Naive thymus-derived CD4-positive, alpha-beta T cell (primary cell): ENCODE data around the gene ADAMTSL1. TPM values are rescaled to one million over a fixed set of nuclear protein-coding genes. Genes with fewer than 3 reads are reported as not detected.

Source experiments
- ATAC-seq: fragments of 150-1000 bp; cut with Tn5 transposase; 2 replicates; pipeline ENCODE4 v1.10.0; 2021; ENCODE audit warnings: mild to moderate bottlenecking, moderate library complexity
- CTCF ChIA-PET: fragments of 350-600 bp; sonication (Branson Sonifier 250); formaldehyde crosslinking; loops from one replicate; lab custom pipeline; 2021; ENCODE audit warnings: antibody characterized with exemption; lab: Charles Lee
- POLR2A ChIA-PET: fragments of 350-600 bp; sonication (Branson Sonifier 250); formaldehyde crosslinking; loops from one replicate; lab custom pipeline; 2021; ENCODE audit warnings: antibody characterized with exemption, inconsistent platforms; lab: Charles Lee
- DNase-seq, 9 donors: peaks; one replicate each; pipeline versions ENCODE4 v3.0.0 to v3.0.0-alpha.2; 2020 to 2022; ENCODE audit warnings: mixed read lengths in 1 of 9
- H3K27ac ChIP-seq: one replicate; pipeline ENCODE4 v1.7.0; 2013; ENCODE audit warnings: mild to moderate bottlenecking, low read depth, low read length, moderate library complexity
- H3K27me3 ChIP-seq, 2 donors: one replicate each; pipeline ENCODE4 v1.7.0; 2013; ENCODE audit warnings: low read length in 2 of 2, mild to moderate bottlenecking in 2 of 2, moderate library complexity in 2 of 2; ENCODE audit not compliant: control insufficient read depth in 2 of 2, insufficient read depth in 2 of 2
- H3K36me3 ChIP-seq, 3 experiments: 1 replicate in 2 of 3; 2 replicates in 1 of 3; pipeline ENCODE4 v1.7.0; 2013; ENCODE audit warnings: low read length in 3 of 3, mild to moderate bottlenecking in 3 of 3, moderate library complexity in 1 of 3; ENCODE audit not compliant: insufficient read depth in 3 of 3, control insufficient read depth in 2 of 3
- H3K4me1 ChIP-seq, 2 donors: one replicate each; pipeline ENCODE4 v1.7.0; 2013; ENCODE audit warnings: low read length in 2 of 2, mild to moderate bottlenecking in 2 of 2, moderate library complexity in 1 of 2; ENCODE audit not compliant: control insufficient read depth in 2 of 2, insufficient read depth in 2 of 2
- H3K4me3 ChIP-seq: 2 replicates; pipeline ENCODE4 v1.7.0; 2013; ENCODE audit warnings: mild to moderate bottlenecking, low read length
- H3K9me3 ChIP-seq, 3 experiments: 1 replicate in 2 of 3; 2 replicates in 1 of 3; pipeline ENCODE4 v1.7.0; 2013; ENCODE audit warnings: low read length in 3 of 3; ENCODE audit not compliant: control insufficient read depth in 2 of 3
- H3K27ac Mint-ChIP-seq, 9 donors: one replicate each; pipeline ENCODE4 v1.8.0; 2020 to 2022; ENCODE audit warnings: mixed read lengths in 9 of 9, mild to moderate bottlenecking in 8 of 9, moderate library complexity in 5 of 9, inconsistent platforms in 2 of 9
- H3K27me3 Mint-ChIP-seq, 5 donors: one replicate each; pipeline ENCODE4 v1.8.0; 2021 to 2022; ENCODE audit warnings: mixed read lengths in 5 of 5, mild to moderate bottlenecking in 1 of 5
- H3K36me3 Mint-ChIP-seq, 5 donors: one replicate each; pipeline ENCODE4 v1.8.0; 2020 to 2022; ENCODE audit warnings: mixed read lengths in 5 of 5, mild to moderate bottlenecking in 3 of 5, inconsistent platforms in 1 of 5
- H3K4me1 Mint-ChIP-seq, 7 donors: one replicate each; pipeline ENCODE4 v1.8.0; 2020 to 2022; ENCODE audit warnings: mixed read lengths in 7 of 7, mild to moderate bottlenecking in 3 of 7, inconsistent platforms in 1 of 7
- H3K4me3 Mint-ChIP-seq, 10 donors: one replicate each; pipeline ENCODE4 v1.8.0; 2020 to 2022; ENCODE audit warnings: mild to moderate bottlenecking in 10 of 10, mixed read lengths in 10 of 10, moderate library complexity in 6 of 10, inconsistent platforms in 2 of 10
- H3K9me3 Mint-ChIP-seq, 11 donors: one replicate each; pipeline ENCODE4 v1.8.0; 2020 to 2022; ENCODE audit warnings: mixed read lengths in 11 of 11, mild to moderate bottlenecking in 4 of 11, inconsistent platforms in 1 of 11, moderate library complexity in 1 of 11
- intact Hi-C, 2 donors: fragments of 100-400 bp; cut with micrococcal nuclease; formaldehyde crosslinking; loops; one replicate each; pipeline ENCODE4 v1.15.1; 2023
- polyA plus RNA-seq, 2 donors: library from polyadenylated mRNA; unstranded; fragments of 300-500 nt; fragmentation: Illumina TruSeq; gene quantifications; one replicate each; pipeline ENCODE4 v1.2.3, GENCODE V29; 2021
- total RNA-seq, 6 experiments: library from RNA in 5 of 6; stranded (reverse) in 5 of 6; gene quantifications; 1 replicate in 5 of 6; 2 replicates in 1 of 6; pipeline ENCODE4 v1.2.3 and lab custom pipeline; 2021 to 2026

The ADAMTSL1 gene
- total and polyA plus RNA-seq, 7 experiments from 2014 or later, result not detected

DNA sequence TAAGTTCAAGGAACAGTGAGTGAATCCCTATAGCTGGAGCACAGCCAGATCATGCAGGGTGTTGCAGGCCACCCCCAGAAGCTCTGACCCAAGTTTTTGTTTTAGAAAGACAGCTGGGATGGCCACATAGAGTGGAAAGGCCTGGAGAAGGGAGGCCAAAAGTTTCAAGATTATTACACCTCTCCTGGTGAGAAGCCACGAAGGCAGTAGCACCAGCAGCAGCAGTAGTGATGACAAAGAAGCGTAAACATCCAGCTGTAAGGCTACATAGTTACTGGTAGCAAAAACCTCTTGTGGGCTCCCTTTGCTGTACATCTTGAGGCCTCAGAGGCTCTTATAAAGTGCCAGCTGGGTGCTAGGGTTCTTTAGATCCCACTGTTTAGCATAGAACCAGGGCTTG is 11.8 kb downstream of the ADAMTSL1 start:
- Mint-ChIP-seq H3K9me3 (peaks cover 0 to 3% (median 0%) of the 10 kb centered on the region in 11 donors), H3K4me3 (no peak overlapping the region), H3K36me3 (no peaks in the 10 kb centered on the region), H3K4me1 (no peaks in the 10 kb centered on the region), H3K27ac (no peak overlapping the region), H3K27me3 (peaks cover 0 to 9% (median 0%) of the 10 kb centered on the region in 5 donors)
- no peaks in the 10 kb centered on the region for H3K4me1 ChIP-seq
- CTCF ChIA-PET, result no interaction called here
- intact Hi-C loops, result no loop called here
- ATAC-seq (no peak), DNase-seq (no peak)
- H3K27ac ChIP-seq, result no peak overlapping the region
- POLR2A ChIA-PET, result no interaction called here
- H3K36me3 ChIP-seq, result no peaks in the 10 kb centered on the region
- H3K9me3 ChIP-seq, result no peaks in the 10 kb centered on the region
- H3K4me3 ChIP-seq, result no peak overlapping the region
- H3K27me3 ChIP-seq, result no peaks in the 10 kb centered on the region

DNA sequence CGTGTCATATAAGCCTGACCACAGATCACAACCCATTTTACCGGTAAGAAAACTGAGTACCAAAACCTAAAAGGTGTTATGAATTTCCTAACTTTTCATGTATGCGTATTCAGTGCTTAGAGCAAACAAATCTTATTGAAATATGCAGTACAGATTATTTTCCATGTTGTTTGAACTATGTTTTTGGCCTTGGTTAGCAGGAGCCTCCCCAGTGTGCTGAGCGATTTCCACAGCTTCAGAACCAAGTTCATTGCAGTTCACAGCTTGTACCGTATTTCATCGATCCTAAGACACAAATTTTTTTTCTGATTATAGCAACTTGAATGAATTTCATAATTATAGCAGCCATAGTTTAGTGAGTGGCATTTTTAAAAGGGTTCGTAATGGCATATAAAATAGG is 13.7 kb downstream of the ADAMTSL1 start:
- DNase-seq, result no peak
- Mint-ChIP-seq H3K27me3 (peaks cover 0 to 7% (median 0%) of the 10 kb centered on the region in 5 donors), H3K4me3 (no peak overlapping the region), H3K27ac (no peak overlapping the region), H3K4me1 (no peaks in the 10 kb centered on the region), H3K36me3 (no peaks in the 10 kb centered on the region), H3K9me3 (peaks cover 0 to 3% (median 0%) of the 10 kb centered on the region in 11 donors)
- Histone ChIP-seq H3K27ac (no peak overlapping the region), H3K36me3 (no peaks in the 10 kb centered on the region), H3K4me1 (no peaks in the 10 kb centered on the region), H3K9me3 (no peaks in the 10 kb centered on the region), H3K4me3 (no peak overlapping the region), H3K27me3 (no peaks in the 10 kb centered on the region)
- ATAC-seq, result no peak
- POLR2A ChIA-PET, result no interaction called here
- CTCF ChIA-PET, result no interaction called here
- intact Hi-C loops, result no loop called here

DNA sequence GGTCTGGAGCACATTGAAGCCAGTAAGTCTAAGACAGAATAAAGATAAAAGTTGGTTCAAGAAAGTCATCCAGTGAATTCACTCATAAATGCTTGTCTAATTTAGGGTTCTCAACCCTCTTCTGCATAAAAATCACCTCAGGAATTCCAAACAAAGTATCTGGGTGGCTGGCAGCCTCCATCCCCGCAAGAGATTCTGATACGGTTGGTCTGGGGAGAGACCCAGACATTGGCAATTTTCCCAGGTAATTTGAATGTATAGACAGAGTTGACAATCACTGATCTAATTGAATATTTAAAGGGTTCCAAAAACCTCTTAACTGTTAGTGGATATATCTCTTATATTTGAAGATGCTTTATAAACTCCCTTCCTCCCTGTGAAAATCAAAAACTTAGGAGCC is 14.9 kb downstream of the ADAMTSL1 start:
- no peaks in the 10 kb centered on the region for H3K27me3 ChIP-seq
- intact Hi-C loops, result no loop called here
- no peak overlapping the region for H3K4me3 Mint-ChIP-seq
- H3K27ac Mint-ChIP-seq, result no peak overlapping the region
- H3K9me3 ChIP-seq, result no peaks in the 10 kb centered on the region
- no peaks in the 10 kb centered on the region for H3K36me3 ChIP-seq
- ChIA-PET POLR2A (no interaction called here), CTCF (no interaction called here)
- DNase-seq (no peak), ATAC-seq (no peak)
- H3K27me3 Mint-ChIP-seq, result peaks cover 0 to 4% (median 0%) of the 10 kb centered on the region in 5 donors
- H3K4me1 ChIP-seq, result no peaks in the 10 kb centered on the region
- no peaks in the 10 kb centered on the region for H3K4me1 Mint-ChIP-seq
- H3K27ac ChIP-seq, result no peak overlapping the region
- H3K4me3 ChIP-seq, result no peak overlapping the region
- peaks cover 0 to 3% (median 0%) of the 10 kb centered on the region in 11 donors for H3K9me3 Mint-ChIP-seq
- no peaks in the 10 kb centered on the region for H3K36me3 Mint-ChIP-seq

DNA sequence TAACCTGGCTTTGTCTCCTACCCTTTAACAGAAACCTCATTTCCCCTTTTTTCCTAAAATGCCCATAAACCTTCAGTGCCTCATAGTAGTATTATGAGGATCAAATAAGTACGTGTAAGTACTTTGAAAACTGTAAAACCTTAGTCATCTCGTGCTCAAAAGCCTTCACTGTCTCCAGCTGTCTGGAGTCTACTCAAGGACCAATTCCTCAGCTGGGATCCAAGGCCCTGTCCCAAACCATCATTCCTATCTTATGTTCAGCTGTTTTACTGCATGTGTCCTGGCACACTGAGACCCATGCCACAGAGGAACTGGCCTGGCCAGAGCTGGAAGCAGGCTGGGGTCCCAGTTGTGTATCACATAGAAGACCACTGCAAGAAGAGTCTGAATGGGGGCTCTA is 15.9 kb downstream of the ADAMTSL1 start:
- ATAC-seq (no peak), DNase-seq (no peak)
- Mint-ChIP-seq H3K27ac (no peak overlapping the region), H3K27me3 (peaks cover 0 to 5% (median 2%) of the 10 kb centered on the region in 5 donors), H3K9me3 (peaks cover 0 to 3% (median 0%) of the 10 kb centered on the region in 11 donors), H3K4me1 (no peaks in the 10 kb centered on the region), H3K4me3 (no peak overlapping the region), H3K36me3 (no peaks in the 10 kb centered on the region)
- Histone ChIP-seq H3K27ac (no peak overlapping the region), H3K27me3 (no peaks in the 10 kb centered on the region), H3K9me3 (no peaks in the 10 kb centered on the region), H3K4me1 (no peaks in the 10 kb centered on the region), H3K4me3 (no peak overlapping the region), H3K36me3 (no peaks in the 10 kb centered on the region)
- POLR2A ChIA-PET, result no interaction called here
- intact Hi-C loops, result no loop called here
- CTCF ChIA-PET, result no interaction called here

DNA sequence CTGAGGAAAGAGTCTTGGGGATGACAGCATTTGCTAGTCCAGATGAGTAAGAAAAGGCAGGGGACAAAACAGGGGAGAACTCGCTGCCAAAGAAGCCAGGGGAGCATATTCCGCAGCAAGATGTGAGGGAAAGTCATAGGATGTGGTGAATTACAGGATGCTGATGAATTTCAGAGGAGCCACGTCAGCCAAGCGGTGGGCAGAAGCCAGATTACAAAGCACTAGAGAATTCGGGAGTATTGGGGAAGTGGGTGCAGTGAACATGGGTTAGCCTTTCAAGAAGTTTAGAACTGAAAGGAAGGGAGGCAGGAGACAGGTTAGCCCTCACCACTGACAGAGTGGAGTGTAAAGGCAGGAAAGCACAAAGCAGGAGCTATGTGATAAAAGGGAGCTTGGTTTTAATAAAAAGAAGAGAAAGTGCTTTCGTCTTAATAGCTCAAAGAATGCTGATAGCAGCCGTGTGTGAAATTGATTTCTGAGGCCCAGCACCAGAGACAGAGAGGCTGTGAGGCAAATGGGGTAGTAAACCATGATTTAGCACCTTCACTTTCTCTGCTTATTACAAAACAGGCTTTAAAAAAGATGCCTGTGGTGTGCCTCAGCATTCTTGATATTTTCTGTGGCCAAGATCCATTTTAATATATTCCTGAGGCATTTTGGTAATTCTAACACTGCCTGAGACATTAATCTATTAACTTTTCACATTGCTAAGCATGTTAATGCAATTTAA is 16.9 kb downstream of the ADAMTSL1 start:
- no peaks in the 10 kb centered on the region for H3K4me1 ChIP-seq
- no peak overlapping the region for H3K27ac Mint-ChIP-seq
- H3K36me3 ChIP-seq, result no peaks in the 10 kb centered on the region
- no peaks in the 10 kb centered on the region for H3K36me3 Mint-ChIP-seq
- no peaks in the 10 kb centered on the region for H3K27me3 ChIP-seq
- H3K4me1 Mint-ChIP-seq, result no peaks in the 10 kb centered on the region
- H3K27ac ChIP-seq, result no peak overlapping the region
- peaks cover 0 to 5% (median 0%) of the 10 kb centered on the region in 11 donors for H3K9me3 Mint-ChIP-seq
- ATAC-seq, result no peak
- intact Hi-C loops, result no loop called here
- H3K9me3 ChIP-seq, result no peaks in the 10 kb centered on the region
- no peak for DNase-seq
- H3K27me3 Mint-ChIP-seq, result peaks cover 0 to 6% (median 5%) of the 10 kb centered on the region in 5 donors
- ChIA-PET CTCF (no interaction called here), POLR2A (no interaction called here)
- no peak overlapping the region for H3K4me3 ChIP-seq
- no peak overlapping the region for H3K4me3 Mint-ChIP-seq

DNA sequence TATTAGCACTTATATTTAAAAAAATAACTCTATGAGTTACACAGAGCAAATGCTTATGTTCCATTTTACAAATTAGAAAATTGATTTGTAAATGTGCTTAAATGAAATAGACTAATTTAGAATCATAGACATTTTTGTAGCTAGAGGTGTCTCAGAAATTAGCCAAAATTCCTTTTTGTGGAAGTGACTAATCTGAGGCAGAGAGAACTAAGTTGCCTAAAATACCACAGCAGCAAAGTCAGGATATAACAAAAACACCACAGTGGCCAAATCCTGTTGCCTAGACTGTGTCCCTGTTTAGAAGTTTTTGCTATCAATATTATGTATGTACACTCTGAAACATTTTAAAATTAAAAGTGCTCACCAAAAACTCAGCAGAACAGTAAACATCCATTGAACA is 18.7 kb downstream of the ADAMTSL1 start:
- Mint-ChIP-seq H3K4me1 (no peaks in the 10 kb centered on the region), H3K27ac (no peak overlapping the region), H3K4me3 (no peak overlapping the region), H3K27me3 (peaks cover 0 to 10% (median 5%) of the 10 kb centered on the region in 5 donors), H3K36me3 (no peaks in the 10 kb centered on the region), H3K9me3 (peaks cover 0 to 5% (median 0%) of the 10 kb centered on the region in 11 donors)
- ChIA-PET CTCF (no interaction called here), POLR2A (no interaction called here)
- H3K4me1 ChIP-seq, result no peaks in the 10 kb centered on the region
- intact Hi-C loops, result no loop called here
- ATAC-seq (no peak), DNase-seq (no peak)
- no peaks in the 10 kb centered on the region for H3K27me3 ChIP-seq
- no peak overlapping the region for H3K27ac ChIP-seq
- H3K4me3 ChIP-seq, result no peak overlapping the region
- no peaks in the 10 kb centered on the region for H3K9me3 ChIP-seq
- no peaks in the 10 kb centered on the region for H3K36me3 ChIP-seq

DNA sequence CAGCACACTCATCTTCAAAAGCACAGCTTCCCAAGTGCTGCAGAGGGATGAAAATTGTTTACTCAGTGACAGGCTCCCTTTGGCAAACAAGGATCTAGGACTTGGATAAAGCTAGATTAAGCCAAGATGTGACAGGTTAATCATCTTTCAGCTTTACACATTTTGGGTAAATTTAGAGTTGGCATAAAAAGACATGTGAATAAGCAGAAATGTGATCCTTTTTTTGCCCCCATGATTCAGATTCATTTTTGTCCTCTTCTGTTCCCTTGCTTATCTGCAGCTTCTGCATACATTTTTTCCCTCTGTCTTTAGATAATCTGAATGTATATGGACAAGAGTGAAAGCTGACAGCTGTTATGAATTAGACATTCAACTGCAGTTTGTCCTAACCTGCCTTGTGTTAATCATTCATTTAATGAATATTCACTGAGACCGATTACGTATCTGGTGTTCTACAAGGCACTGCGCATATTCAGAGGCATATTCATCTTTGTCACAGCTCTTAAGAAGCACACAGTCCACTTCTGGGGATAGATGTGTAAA is 19.6 kb downstream of the ADAMTSL1 start:
- Histone ChIP-seq H3K4me3 (no peak overlapping the region), H3K27me3 (no peaks in the 10 kb centered on the region), H3K36me3 (no peaks in the 10 kb centered on the region), H3K4me1 (no peaks in the 10 kb centered on the region), H3K27ac (no peak overlapping the region), H3K9me3 (no peaks in the 10 kb centered on the region)
- ChIA-PET POLR2A (no interaction called here), CTCF (no interaction called here)
- H3K4me1 Mint-ChIP-seq, result no peaks in the 10 kb centered on the region
- no peak overlapping the region for H3K27ac Mint-ChIP-seq
- intact Hi-C loops, result no loop called here
- no peak overlapping the region for H3K4me3 Mint-ChIP-seq
- peaks cover 0 to 10% (median 5%) of the 10 kb centered on the region in 5 donors for H3K27me3 Mint-ChIP-seq
- no peaks in the 10 kb centered on the region for H3K36me3 Mint-ChIP-seq
- peaks cover 0 to 5% (median 0%) of the 10 kb centered on the region in 11 donors for H3K9me3 Mint-ChIP-seq
- ATAC-seq, result no peak
- no peak for DNase-seq
